ENCODE data around the gene KRT32.
"Not testable (repeated sequence)": the region's sequence is repeated elsewhere in the genome, so short reads cannot be mapped to it uniquely, and the experiment has no call there.

The KRT32 gene

GRCh38 chr17:41437769-41438168 is 29.4 kb downstream of the KRT32 start:
- TF ChIP-seq, protein P1, sequence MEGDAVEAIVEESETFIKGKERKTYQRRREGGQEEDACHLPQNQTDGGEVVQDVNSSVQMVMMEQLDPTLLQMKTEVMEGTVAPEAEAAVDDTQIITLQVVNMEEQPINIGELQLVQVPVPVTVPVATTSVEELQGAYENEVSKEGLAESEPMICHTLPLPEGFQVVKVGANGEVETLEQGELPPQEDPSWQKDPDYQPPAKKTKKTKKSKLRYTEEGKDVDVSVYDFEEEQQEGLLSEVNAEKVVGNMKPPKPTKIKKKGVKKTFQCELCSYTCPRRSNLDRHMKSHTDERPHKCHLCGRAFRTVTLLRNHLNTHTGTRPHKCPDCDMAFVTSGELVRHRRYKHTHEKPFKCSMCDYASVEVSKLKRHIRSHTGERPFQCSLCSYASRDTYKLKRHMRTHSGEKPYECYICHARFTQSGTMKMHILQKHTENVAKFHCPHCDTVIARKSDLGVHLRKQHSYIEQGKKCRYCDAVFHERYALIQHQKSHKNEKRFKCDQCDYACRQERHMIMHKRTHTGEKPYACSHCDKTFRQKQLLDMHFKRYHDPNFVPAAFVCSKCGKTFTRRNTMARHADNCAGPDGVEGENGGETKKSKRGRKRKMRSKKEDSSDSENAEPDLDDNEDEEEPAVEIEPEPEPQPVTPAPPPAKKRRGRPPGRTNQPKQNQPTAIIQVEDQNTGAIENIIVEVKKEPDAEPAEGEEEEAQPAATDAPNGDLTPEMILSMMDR (IDR thresholded peaks at IDR 0.05; ENCODE audit: low read depth, low read length) = no peak
- no peak overlapping the region for H3K4me3 ChIP-seq (ENCODE audit: low read depth, low read length)
- DNase-seq (ENCODE audit: low read depth, low spot score) = no peak
- in situ Hi-C loops (cut with HindIII; ENCODE audit: low sequenced_read_pairs) = no loop called here

DNA sequence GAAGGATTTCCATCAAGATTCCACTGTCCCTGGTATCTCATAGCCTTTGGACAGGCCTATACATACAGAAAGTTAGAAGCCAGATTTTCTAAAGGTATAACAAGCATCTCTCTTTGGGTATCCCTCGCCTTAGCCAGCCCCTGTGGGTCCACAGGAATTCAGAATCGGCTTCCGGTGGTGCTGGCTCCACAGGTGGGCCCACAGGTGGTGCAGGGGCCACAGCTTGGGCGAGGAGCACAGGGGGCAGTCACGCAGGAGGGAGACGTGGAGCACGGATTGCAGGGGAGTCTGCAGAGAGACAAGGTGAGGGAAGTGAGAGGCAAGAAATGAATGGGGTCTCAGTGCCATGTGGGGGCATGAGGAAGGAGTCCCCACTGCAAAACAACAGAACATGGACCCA is 29.9 kb downstream of the KRT32 start:
- no peak overlapping the region for H3K4me3 ChIP-seq (ENCODE audit: low read depth, low read length)
- in situ Hi-C loops (cut with HindIII; ENCODE audit: low sequenced_read_pairs) = no loop called here
- DNase-seq (ENCODE audit: low read depth, low spot score) = no peak
- TF ChIP-seq, protein P1 (IDR thresholded peaks at IDR 0.05; ENCODE audit: low read depth, low read length) = no peak

DNA sequence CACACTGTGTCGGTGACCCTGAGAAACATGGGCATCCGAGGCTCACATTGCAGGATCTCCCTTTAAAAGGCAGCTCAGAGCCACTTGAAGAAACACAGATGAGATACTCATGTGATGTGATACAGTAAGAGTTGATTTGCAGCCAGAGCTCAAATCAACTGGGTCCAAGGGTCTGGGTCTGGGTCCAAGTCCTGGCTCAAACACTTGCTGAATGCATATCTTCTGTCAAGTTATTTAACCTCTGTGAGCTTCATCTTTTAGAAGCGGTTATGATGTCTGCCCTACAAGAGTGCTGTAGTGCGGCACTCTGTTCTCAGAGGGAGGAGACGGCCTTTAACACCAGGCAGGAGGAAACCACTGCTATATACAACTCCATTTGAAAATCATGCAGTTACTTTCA is 32.8 kb downstream of the KRT32 start:
- in situ Hi-C loops (cut with HindIII; ENCODE audit: low sequenced_read_pairs) = no loop called here
- no peak for DNase-seq (ENCODE audit: low read depth, low spot score)
- TF ChIP-seq, protein P1 (IDR thresholded peaks at IDR 0.05; ENCODE audit: low read depth, low read length) = no peak
- no peak overlapping the region for H3K4me3 ChIP-seq (ENCODE audit: low read depth, low read length)

DNA sequence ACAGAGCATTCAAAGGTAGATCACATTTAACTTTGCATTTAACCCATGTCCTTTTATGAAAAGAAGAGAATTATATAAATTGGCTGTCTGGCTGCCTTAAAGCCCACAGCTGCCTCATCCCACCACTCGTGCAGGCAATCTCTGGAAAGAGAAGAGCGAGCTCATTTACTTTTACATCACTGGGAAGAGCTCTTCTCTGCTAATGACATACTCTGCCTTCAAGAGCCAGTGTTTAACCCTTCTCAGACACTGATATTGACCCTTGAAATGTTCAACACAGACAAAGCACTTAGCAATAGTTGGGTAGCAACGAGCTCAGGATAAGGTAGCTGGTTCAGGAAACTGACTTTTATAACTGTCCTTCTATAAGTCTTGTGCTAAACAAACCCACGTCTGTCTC is 33.2 kb downstream of the KRT32 start:
- in situ Hi-C loops (cut with HindIII; ENCODE audit: low sequenced_read_pairs) = no loop called here
- TF ChIP-seq, protein P1 (IDR thresholded peaks at IDR 0.05; ENCODE audit: low read depth, low read length) = no peak
- no peak overlapping the region for H3K4me3 ChIP-seq (ENCODE audit: low read depth, low read length)
- no peak for DNase-seq (ENCODE audit: low read depth, low spot score)

DNA sequence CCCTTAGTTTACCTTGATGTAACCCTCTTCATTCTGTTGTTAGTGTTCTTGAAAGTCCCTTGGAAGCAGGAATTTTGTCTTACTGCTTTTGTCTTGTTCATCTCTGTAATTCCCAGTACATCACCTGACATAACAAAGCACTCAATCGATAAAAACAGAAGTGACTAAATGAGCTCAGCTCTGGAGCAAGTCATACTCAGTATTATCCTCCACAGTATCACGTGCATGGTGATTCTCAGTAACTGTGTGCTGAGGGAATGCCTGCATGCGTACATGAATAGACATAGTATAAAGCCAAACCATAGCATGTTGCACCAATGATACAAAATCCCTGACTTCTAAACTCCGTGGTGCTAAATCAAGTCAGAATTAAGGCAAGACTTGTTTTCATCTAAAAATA is 33.6 kb downstream of the KRT32 start:
- in situ Hi-C loops (cut with HindIII; ENCODE audit: low sequenced_read_pairs) = no loop called here
- TF ChIP-seq, protein P1 (IDR thresholded peaks at IDR 0.05; ENCODE audit: low read depth, low read length) = no peak
- no peak for DNase-seq (ENCODE audit: low read depth, low spot score)
- no peak overlapping the region for H3K4me3 ChIP-seq (ENCODE audit: low read depth, low read length)

DNA sequence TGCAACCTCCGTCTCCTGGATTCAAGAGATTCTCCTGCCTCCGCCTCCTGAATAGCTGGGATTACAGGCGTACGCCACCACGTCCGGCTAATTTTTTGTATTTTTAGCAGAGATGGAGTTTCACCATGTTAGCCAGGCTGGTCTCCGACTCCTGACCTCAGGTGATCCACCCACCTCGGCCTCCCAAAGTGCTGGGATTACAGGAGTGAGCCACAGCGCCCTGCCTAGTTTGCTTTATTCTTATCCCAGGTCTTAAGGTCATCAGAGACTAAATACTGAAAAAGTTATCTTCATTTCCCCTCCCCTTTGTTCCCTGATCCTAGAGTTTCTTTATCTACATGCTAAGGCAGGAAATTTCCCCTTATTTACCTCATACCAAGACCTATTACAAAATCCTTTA is 36.8 kb downstream of the KRT32 start:
- in situ Hi-C loops (cut with HindIII; ENCODE audit: low sequenced_read_pairs); DNase-seq (ENCODE audit: low read depth, low spot score); H3K4me3 ChIP-seq (ENCODE audit: low read depth, low read length): not testable (repeated sequence)

DNA sequence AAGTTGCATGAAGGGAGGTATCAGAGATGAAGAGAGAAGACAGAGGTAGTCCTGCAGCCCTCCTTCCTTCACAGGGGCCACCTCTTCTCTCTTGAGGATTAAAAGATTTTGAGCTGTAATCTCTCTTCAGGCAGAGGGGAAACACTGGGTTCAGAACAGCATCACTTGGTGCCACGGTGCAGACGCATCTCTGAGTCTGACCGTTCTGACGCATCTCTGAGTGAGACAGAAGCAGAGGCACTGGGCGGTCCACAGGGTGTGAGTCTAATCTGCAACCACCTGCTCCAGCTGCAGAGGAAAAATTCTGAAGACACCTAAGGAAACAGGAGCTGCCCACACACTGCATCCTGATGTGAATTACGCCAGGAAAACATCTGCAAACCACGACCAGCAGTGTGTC is 37.5 kb downstream of the KRT32 start:
- in situ Hi-C loops (cut with HindIII; ENCODE audit: low sequenced_read_pairs) = no loop called here
- H3K4me3 ChIP-seq (ENCODE audit: low read depth, low read length) = no peak overlapping the region
- DNase-seq (ENCODE audit: low read depth, low spot score) = no peak
- TF ChIP-seq, protein P1 (IDR thresholded peaks at IDR 0.05; ENCODE audit: low read depth, low read length) = no peak

Measured in astrocyte of the spinal cord (primary cell).